Cardiac fibroblast (primary cell): ENCODE measurements around the gene CFAP299.

Experiments used
- DNase-seq, 2 donors: peaks; one replicate each; pipeline versions ENCODE4 v3.0.0 to v3.0.0-alpha.2; 2010; ENCODE audit warnings: low read depth in 2 of 2
- H3K4me3 ChIP-seq, 2 donors: replicated peaks in 1 of 2; 1 replicate in 1 of 2; 2 replicates in 1 of 2; pipeline ENCODE4 v1.5.1; 2011; ENCODE audit warnings: low read depth in 2 of 2, low read length in 2 of 2, mild to moderate bottlenecking in 2 of 2, moderate library complexity in 1 of 2
- TF ChIP-seq, protein P1 (sequence below): IDR thresholded peaks from one replicate; pipeline ENCODE4 v1.5.1; 2011; ENCODE audit warnings: low read depth, mild to moderate bottlenecking, low read length, inconsistent platforms

Gene CFAP299

DNA sequence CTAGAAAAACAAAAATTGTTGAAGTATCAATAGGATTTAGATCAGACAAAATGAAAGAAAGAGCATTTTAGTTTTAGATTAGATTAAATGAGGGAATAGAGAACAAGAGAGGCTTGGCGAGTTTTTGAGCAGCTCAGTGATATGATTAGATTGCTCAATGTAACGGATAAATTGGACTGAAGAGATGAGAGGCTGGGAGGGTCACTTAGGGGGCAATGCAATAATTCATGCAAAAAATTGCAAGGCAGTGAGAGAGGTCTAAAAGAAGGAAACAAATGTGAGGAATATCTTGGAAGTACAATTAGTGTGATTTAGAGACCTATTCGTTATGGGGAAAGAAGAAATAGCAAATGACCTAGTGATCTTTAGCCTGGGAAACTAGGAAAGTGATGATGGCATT, 644.7 kb downstream of the CFAP299 start:
- TF ChIP-seq, protein P1, sequence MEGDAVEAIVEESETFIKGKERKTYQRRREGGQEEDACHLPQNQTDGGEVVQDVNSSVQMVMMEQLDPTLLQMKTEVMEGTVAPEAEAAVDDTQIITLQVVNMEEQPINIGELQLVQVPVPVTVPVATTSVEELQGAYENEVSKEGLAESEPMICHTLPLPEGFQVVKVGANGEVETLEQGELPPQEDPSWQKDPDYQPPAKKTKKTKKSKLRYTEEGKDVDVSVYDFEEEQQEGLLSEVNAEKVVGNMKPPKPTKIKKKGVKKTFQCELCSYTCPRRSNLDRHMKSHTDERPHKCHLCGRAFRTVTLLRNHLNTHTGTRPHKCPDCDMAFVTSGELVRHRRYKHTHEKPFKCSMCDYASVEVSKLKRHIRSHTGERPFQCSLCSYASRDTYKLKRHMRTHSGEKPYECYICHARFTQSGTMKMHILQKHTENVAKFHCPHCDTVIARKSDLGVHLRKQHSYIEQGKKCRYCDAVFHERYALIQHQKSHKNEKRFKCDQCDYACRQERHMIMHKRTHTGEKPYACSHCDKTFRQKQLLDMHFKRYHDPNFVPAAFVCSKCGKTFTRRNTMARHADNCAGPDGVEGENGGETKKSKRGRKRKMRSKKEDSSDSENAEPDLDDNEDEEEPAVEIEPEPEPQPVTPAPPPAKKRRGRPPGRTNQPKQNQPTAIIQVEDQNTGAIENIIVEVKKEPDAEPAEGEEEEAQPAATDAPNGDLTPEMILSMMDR = no peak
- H3K4me3 ChIP-seq = no peak overlapping the region
- DNase-seq = no peak

DNA sequence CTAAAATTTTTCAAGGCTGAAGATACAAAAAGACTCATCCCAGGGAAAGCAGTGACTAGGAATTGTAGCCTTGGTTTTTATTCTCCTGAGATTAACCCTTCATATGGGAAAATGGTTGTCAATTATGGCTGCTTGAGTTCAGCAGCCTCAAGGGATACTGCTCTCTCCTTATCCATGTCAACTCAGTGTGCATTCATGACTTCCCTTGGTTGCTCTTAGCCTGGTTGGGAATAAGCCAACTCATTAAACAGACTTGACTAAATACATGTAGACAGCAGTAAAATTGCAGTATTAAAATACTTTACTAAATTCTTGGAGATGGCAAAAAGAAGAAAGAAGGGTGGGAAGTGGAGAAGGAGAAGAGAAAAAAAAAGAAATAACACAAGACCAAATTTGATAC, 650.5 kb downstream of the CFAP299 start:
- TF ChIP-seq, protein P1 = no peak
- no peak overlapping the region for H3K4me3 ChIP-seq
- DNase-seq = no peak

- peak; percentile 78 to 79 for DNase-seq
- TF ChIP-seq, protein P1 = peak; percentile 58
- no peak overlapping the region for H3K4me3 ChIP-seq
These were observed 654.5 kb downstream of the CFAP299 start for GRCh38 chr4:80989921-80990544.

DNA sequence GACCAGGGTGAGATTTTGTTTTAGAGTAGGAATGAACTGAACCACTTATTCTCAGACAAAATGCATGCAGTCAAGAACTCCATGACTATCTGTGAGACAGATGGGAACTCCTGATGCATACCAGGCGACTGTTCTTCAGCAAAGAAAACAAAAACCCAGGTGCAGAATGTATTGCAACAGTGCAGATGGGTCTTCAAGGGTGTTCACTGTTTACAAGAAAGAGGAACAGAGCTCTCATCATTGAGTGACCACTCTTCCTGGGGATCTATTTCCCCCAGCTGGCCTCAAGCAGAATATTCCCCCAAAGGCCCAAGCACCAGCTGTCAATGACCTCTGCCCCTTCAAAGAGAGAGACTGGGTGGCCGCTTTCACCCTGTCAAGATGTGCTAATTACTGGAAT, 655.3 kb downstream of the CFAP299 start:
- TF ChIP-seq, protein P1 = no peak
- no peak for DNase-seq
- H3K4me3 ChIP-seq = no peak overlapping the region

GRCh38 chr4:80999943-81000342, 664.4 kb downstream of the CFAP299 start:
- TF ChIP-seq, protein P1 = no peak
- no peak overlapping the region for H3K4me3 ChIP-seq
- DNase-seq = no peak

DNA sequence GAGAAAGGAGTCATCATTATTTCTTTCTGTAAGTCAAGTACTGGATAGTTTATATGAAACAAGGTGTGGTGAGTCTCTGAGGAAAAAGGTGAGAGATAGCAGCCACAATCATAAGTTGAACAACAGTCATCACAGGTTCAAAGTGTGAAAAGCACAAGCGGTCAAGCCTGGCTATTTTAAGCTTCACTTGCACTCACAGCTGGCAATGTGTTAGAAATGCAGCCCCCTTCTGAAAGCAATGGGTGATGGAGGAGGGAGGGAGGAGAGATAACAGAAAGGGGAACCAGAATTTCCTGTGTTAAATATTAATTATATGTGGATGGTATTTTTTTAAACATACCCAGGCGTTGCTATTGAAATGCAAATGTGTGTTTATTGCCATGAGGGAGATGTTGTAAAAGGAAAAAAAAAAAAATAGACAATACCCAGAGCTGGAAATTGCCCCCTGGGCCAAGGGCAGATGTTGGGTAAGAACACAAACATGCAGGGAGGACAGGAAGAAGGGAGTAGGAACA, 668.1 kb downstream of the CFAP299 start:
- DNase-seq = no peak
- TF ChIP-seq, protein P1 = no peak
- no peak overlapping the region for H3K4me3 ChIP-seq

DNA sequence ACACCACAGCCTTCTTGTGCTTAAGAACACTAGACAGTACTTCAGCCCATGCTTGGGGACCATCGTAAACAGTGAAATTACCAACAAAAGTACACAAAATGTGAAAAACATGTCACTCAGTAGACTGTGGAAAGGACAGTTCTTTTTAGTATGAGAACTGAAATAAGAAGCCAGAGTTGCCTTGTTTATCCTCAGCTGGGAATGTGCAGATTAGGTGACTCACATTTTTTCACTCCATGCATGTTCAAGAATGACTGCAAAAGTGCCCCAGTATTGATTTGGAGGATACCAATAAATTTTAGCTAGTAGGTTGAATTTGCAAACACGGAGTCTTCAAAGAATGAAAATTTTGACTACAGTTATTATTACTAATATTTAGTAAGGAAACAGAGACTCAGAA, 671.9 kb downstream of the CFAP299 start:
- TF ChIP-seq, protein P1 = no peak
- no peak for DNase-seq
- no peak overlapping the region for H3K4me3 ChIP-seq
